CD4-positive, alpha-beta T cell (primary cell): ENCODE measurements around the gene PLXNA1. TPM values are rescaled to one million over a fixed set of nuclear protein-coding genes. Genes with fewer than 3 reads are reported as not detected.

Source experiments
- ATAC-seq: fragments of 200-7000 bp; cut with Tn5 transposase; one replicate; pipeline ENCODE4 v1.10.0; 2022; ENCODE audit warnings: mild to moderate bottlenecking; ENCODE audit not compliant: poor library complexity
- CTCF ChIA-PET: fragments of 350-600 bp; sonication (Branson Sonifier 250); formaldehyde crosslinking; loops from one replicate; lab custom pipeline; 2021; ENCODE audit warnings: antibody characterized with exemption, inconsistent platforms; lab: Charles Lee
- POLR2A ChIA-PET: fragments of 350-600 bp; sonication (Branson Sonifier 250); formaldehyde crosslinking; loops from one replicate; lab custom pipeline; 2021; ENCODE audit warnings: antibody characterized with exemption, inconsistent platforms; lab: Charles Lee
- DNase-seq, 14 experiments: peaks; one replicate each; pipeline ENCODE4 v3.0.0-alpha.2; 2013 to 2020; ENCODE audit warnings: mixed read lengths in 2 of 14
- H3K27ac ChIP-seq, 2 donors: one replicate each; pipeline versions ENCODE4 v1.5.1 to v1.7.0; 2013; ENCODE audit warnings: low read length in 2 of 2, low read depth in 1 of 2, mild to moderate bottlenecking in 1 of 2
- H3K27me3 ChIP-seq, 2 experiments: 1 replicate in 1 of 2; 2 replicates in 1 of 2; pipeline versions ENCODE4 v1.6.1 to v1.7.0; 2013; ENCODE audit warnings: low read length in 2 of 2, control low read depth in 1 of 2, mild to moderate bottlenecking in 1 of 2, moderate library complexity in 1 of 2; ENCODE audit not compliant: insufficient read depth in 2 of 2, control insufficient read depth in 1 of 2
- H3K36me3 ChIP-seq: one replicate; pipeline ENCODE4 v1.6.1; 2013; ENCODE audit warnings: low read length, control low read depth; ENCODE audit not compliant: insufficient read depth
- H3K4me1 ChIP-seq: one replicate; pipeline ENCODE4 v1.6.1; 2013; ENCODE audit warnings: low read length, control low read depth; ENCODE audit not compliant: insufficient read depth
- H3K4me3 ChIP-seq: one replicate; pipeline ENCODE4 v1.5.1; 2013; ENCODE audit warnings: mild to moderate bottlenecking, low read length, moderate library complexity
- H3K9me3 ChIP-seq, 2 experiments: 1 replicate in 1 of 2; 2 replicates in 1 of 2; pipeline versions ENCODE4 v1.6.1 to v1.7.0; 2013; ENCODE audit warnings: low read length in 2 of 2, mild to moderate bottlenecking in 2 of 2, control low read depth in 1 of 2, moderate library complexity in 1 of 2; ENCODE audit not compliant: control insufficient read depth in 1 of 2, insufficient read depth in 1 of 2
- H3K27ac Mint-ChIP-seq: one replicate; pipeline ENCODE4 v1.8.0; 2020; ENCODE audit warnings: mixed read lengths
- H3K27me3 Mint-ChIP-seq: one replicate; pipeline ENCODE4 v1.8.0; 2021; ENCODE audit warnings: mixed read lengths
- H3K36me3 Mint-ChIP-seq: one replicate; pipeline ENCODE4 v1.8.0; 2021; ENCODE audit warnings: low read depth, mixed read lengths
- H3K4me1 Mint-ChIP-seq: one replicate; pipeline ENCODE4 v1.8.0; 2021; ENCODE audit warnings: low read depth, mixed read lengths
- H3K4me3 Mint-ChIP-seq: one replicate; pipeline ENCODE4 v1.8.0; 2020; ENCODE audit warnings: mild to moderate bottlenecking, mixed read lengths
- H3K9me3 Mint-ChIP-seq: one replicate; pipeline ENCODE4 v1.8.0; 2020; ENCODE audit warnings: mixed read lengths
- intact Hi-C, 2 experiments: fragments of 100-400 bp; cut with DNase I in 1 of 2; cut with micrococcal nuclease in 1 of 2; formaldehyde crosslinking; loops; one replicate each; pipeline versions ENCODE4 v1.15.1 to v1.9.0; 2023 to 2025; cut with DNase I, micrococcal nuclease
- total RNA-seq, 174 experiments: library from RNA in 2 of 174; stranded (reverse) in 2 of 174; gene quantifications; one replicate each; pipeline ENCODE4 v1.2.3 and lab custom pipeline; 2021 to 2026
- TF ChIP-seq, protein P1 (sequence below): fragments of 200-600 bp; IDR thresholded peaks from one replicate; pipeline ENCODE4 v1.8.0; 2022; ENCODE audit warnings: antibody characterized with exemption, mild to moderate bottlenecking

The PLXNA1 gene
- total RNA-seq, 2 experiments from 2014 or later, result 9.8 to 10.6 TPM

DNA sequence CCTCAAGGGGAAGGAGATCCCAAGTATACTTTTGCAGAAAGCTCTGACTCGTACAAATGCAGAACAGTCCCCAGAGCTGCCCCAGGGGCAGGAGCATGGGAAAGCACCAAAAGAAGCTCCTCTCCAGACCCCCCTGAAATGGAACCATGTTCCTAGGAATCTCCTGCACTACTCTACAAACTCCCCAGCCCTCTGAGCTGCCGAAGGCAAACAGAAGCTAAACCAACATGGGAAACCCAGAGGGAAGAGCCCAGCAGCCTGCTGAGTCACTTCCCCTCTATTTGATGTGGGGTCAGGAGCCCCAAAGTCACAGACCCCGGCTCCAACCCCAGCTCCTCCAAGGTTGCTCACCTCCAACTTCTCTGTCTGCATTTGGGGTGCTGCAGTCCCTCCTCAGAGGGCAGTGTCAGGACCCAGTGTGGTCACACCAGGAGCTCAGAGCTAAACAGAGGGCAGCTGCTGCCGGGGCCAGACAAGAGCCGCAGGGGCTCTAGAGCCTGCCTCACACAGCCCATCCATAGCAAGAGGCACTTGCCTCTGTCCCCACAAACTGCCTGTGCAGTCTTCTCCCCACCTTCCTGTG is 3.8 kb upstream of the PLXNA1 start:
- peaks cover 11% of the 10 kb centered on the region for H3K4me1 Mint-ChIP-seq
- peaks cover 17% of the 10 kb centered on the region for H3K27me3 Mint-ChIP-seq
- CTCF ChIA-PET, result no interaction called here

DNA sequence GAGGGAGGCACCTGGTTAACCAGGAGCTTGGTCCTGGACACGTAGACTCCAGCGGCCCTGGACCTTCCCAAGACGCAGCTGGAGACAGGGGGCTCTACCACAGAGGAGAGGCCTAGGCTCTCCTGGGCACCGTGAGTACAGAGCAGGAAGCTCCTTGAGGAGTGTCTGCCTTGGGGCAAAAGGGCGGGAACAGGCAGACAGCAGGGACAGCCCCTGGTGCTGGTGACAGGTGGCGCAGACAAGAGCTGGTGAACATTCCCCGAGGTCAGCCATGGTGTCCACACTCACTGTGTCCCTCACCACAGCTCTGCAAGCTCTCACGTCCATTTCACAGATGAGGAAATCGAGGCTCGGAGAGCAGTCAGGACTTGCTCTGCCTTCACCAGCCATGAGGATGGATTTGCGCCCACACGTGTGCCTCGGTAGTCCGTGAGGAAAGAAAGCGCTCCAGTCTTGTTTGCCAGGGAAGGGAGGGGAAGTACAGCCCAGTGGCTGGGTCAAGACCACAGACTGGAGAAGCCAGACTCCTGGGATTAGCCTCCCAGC is 2.6 kb upstream of the PLXNA1 start:
- ChIA-PET CTCF (no interaction called here), POLR2A (no interaction called here)
- Mint-ChIP-seq H3K4me1 (peaks cover 11% of the 10 kb centered on the region), H3K4me3 (no peak overlapping the region), H3K27me3 (peaks cover 10% of the 10 kb centered on the region), H3K27ac (peak overlapping the region; percentile 63), H3K9me3 (no peaks in the 10 kb centered on the region), H3K36me3 (no peaks in the 10 kb centered on the region)
- no peaks in the 10 kb centered on the region for H3K36me3 ChIP-seq
- no peak overlapping the region for H3K27ac ChIP-seq
- TF ChIP-seq, protein P1, sequence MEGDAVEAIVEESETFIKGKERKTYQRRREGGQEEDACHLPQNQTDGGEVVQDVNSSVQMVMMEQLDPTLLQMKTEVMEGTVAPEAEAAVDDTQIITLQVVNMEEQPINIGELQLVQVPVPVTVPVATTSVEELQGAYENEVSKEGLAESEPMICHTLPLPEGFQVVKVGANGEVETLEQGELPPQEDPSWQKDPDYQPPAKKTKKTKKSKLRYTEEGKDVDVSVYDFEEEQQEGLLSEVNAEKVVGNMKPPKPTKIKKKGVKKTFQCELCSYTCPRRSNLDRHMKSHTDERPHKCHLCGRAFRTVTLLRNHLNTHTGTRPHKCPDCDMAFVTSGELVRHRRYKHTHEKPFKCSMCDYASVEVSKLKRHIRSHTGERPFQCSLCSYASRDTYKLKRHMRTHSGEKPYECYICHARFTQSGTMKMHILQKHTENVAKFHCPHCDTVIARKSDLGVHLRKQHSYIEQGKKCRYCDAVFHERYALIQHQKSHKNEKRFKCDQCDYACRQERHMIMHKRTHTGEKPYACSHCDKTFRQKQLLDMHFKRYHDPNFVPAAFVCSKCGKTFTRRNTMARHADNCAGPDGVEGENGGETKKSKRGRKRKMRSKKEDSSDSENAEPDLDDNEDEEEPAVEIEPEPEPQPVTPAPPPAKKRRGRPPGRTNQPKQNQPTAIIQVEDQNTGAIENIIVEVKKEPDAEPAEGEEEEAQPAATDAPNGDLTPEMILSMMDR, result no peak
- ATAC-seq (no peak), DNase-seq (no peak)
- H3K27me3 ChIP-seq, result peaks cover 0 to 5% of the 10 kb centered on the region in 2 experiments
- intact Hi-C loops, result loop anchor here (5.0 to 10.0 kb wide), 5 partner anchors 303 to 1072 kb away; partner anchors contain the start of genes ABTB1 (in 1 of the 2), SEC61A1 (in 1 of the 2) and SLC41A3 (in 1 of the 2)
- H3K9me3 ChIP-seq, result peaks cover 0 to 5% of the 10 kb centered on the region in 2 experiments
- no peak overlapping the region for H3K4me3 ChIP-seq
- H3K4me1 ChIP-seq, result peaks cover 30% of the 10 kb centered on the region

More for the DNA sequence above, 3.8 kb upstream of the PLXNA1 start:
- no peak for DNase-seq
- Histone ChIP-seq H3K9me3 (peaks cover 5 to 6% of the 10 kb centered on the region in 2 experiments), H3K36me3 (no peaks in the 10 kb centered on the region), H3K4me1 (peaks cover 20% of the 10 kb centered on the region), H3K4me3 (no peak overlapping the region), H3K27me3 (peaks cover 0 to 5% of the 10 kb centered on the region in 2 experiments), H3K27ac (no peak overlapping the region)
- no peak overlapping the region for H3K27ac Mint-ChIP-seq
- intact Hi-C loops, result no loop called here
- H3K4me3 Mint-ChIP-seq, result no peak overlapping the region
- ATAC-seq, result no peak
- H3K36me3 Mint-ChIP-seq, result no peaks in the 10 kb centered on the region
- TF ChIP-seq, protein P1, result no peak
- POLR2A ChIA-PET, result no interaction called here
- peaks cover 7% of the 10 kb centered on the region for H3K9me3 Mint-ChIP-seq

DNA sequence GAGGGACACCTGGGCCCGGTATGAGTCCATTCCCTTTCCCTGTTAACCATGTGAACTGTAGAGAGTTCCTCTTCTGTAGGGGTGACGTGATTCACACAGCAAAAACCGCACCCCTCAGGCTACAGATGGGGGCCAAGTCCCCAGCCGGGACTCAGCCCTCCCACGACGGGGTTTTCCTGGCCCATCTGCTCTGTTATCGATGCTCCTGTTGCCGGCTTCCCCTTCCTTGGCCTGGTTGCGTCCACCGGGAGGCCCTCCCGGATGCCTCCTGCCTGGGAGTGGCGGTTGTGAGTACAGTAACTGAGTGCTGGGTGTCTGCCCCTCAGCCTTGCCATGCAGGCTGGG is 817 bp upstream of the PLXNA1 start:
- Mint-ChIP-seq H3K27ac (peak overlapping the region; percentile 93), H3K36me3 (no peaks in the 10 kb centered on the region), H3K4me1 (peaks cover 11% of the 10 kb centered on the region), H3K9me3 (no peaks in the 10 kb centered on the region), H3K27me3 (peaks cover 10% of the 10 kb centered on the region), H3K4me3 (peak overlapping the region; percentile 89)
- ChIA-PET CTCF (interaction anchor here (0.8 to 1.6 kb wide), 8 partner anchors 24 to 615 kb away, joined by 3 to 4 read pairs (median 3); no protein-coding TSS in a partner anchor), POLR2A (interaction anchor here (0.5 to 1.0 kb wide), 2 partner anchors 8 to 507 kb away, joined by 3 to 4 read pairs; partner anchors contain the start of gene ZXDC)
- TF ChIP-seq, protein P1, result no peak
- H3K4me3 ChIP-seq, result peak overlapping the region; percentile 67
- H3K4me1 ChIP-seq, result peaks cover 30% of the 10 kb centered on the region
- intact Hi-C loops, result loop anchor here (1.0 to 10.0 kb wide), 8 partner anchors 278 to 1070 kb away; partner anchors contain the start of genes ABTB1 (in 1 of the 2), CHCHD6 (in 1 of the 2), SEC61A1 (in 1 of the 2) and SLC41A3 (in 1 of the 2)
- peak; percentile 43 for ATAC-seq
- DNase-seq, result peak in 10 of 14 experiments; percentile 28 to 91 (median 52)
- H3K9me3 ChIP-seq, result no peaks in the 10 kb centered on the region
- H3K36me3 ChIP-seq, result no peaks in the 10 kb centered on the region
- H3K27ac ChIP-seq, result peak overlapping the region; percentile 88 to 90
- peaks cover 0 to 5% of the 10 kb centered on the region in 2 experiments for H3K27me3 ChIP-seq
